Activated CD8-positive, alpha-beta T cell treated with anti-CD3 and anti-CD28 coated beads for 36 hours (primary cell): ENCODE measurements around the gene SCAF1. TPM values are rescaled to one million over a fixed set of nuclear protein-coding genes. Genes with fewer than 3 reads are reported as not detected.

Source experiments
- ATAC-seq: fragments of 200-7000 bp; cut with Tn5 transposase; one replicate; pipeline ENCODE4 v1.10.0; 2021; ENCODE audit warnings: mild to moderate bottlenecking, moderate library complexity
- CTCF ChIA-PET: fragments of 350-600 bp; sonication (Branson Sonifier 250); formaldehyde crosslinking; loops from one replicate; lab custom pipeline; 2021; ENCODE audit warnings: antibody characterized with exemption; lab: Charles Lee
- POLR2A ChIA-PET: fragments of 350-600 bp; sonication (Branson Sonifier 250); formaldehyde crosslinking; loops from one replicate; lab custom pipeline; 2021; ENCODE audit warnings: antibody characterized with exemption; lab: Charles Lee
- DNase-seq: peaks from one replicate; pipeline ENCODE4 v3.0.0-alpha.2; 2020
- H3K27ac Mint-ChIP-seq: one replicate; pipeline ENCODE4 v1.8.0; 2021; ENCODE audit warnings: mild to moderate bottlenecking, mixed read lengths
- H3K27me3 Mint-ChIP-seq: one replicate; pipeline ENCODE4 v1.8.0; 2021; ENCODE audit warnings: mixed read lengths
- H3K36me3 Mint-ChIP-seq: one replicate; pipeline ENCODE4 v1.8.0; 2021; ENCODE audit warnings: low read depth, mixed read lengths
- H3K4me1 Mint-ChIP-seq: one replicate; pipeline ENCODE4 v1.8.0; 2021; ENCODE audit warnings: low read depth, mixed read lengths
- H3K4me3 Mint-ChIP-seq: one replicate; pipeline ENCODE4 v1.8.0; 2021; ENCODE audit warnings: mild to moderate bottlenecking, moderate library complexity, mixed read lengths
- H3K9me3 Mint-ChIP-seq: one replicate; pipeline ENCODE4 v1.8.0; 2021; ENCODE audit warnings: mixed read lengths
- CTCF ChIP-seq: fragments of 200-600 bp; IDR thresholded peaks from one replicate; pipeline ENCODE4 v1.8.0; 2022; ENCODE audit warnings: antibody characterized with exemption, mild to moderate bottlenecking
- intact Hi-C: fragments of 100-400 bp; cut with micrococcal nuclease; formaldehyde crosslinking; loops from one replicate; pipeline ENCODE4 v1.10.0; 2022
- microRNA-seq: library from miRNA; unstranded; fragments of <30 nt; microRNA quantifications from one replicate; pipeline ENCODE4 v1.2.0, GENCODE V29; 2022; ENCODE audit warnings: borderline microRNAs expressed, borderline replicate concordance
- total RNA-seq, 2 experiments: library from RNA; stranded (reverse); gene quantifications; one replicate each; pipeline ENCODE4 v1.2.3, GENCODE V29; 2021

SCAF1 gene
- total RNA-seq, 2 experiments from 2014 or later: 54.5 to 57.2 TPM

- DNase-seq: no peak
- Mint-ChIP-seq H3K27ac (no peak overlapping the region), H3K36me3 (no peaks in the 10 kb centered on the region), H3K4me1 (no peaks in the 10 kb centered on the region), H3K9me3 (no peaks in the 10 kb centered on the region), H3K4me3 (no peak overlapping the region), H3K27me3 (no peaks in the 10 kb centered on the region)
- POLR2A ChIA-PET: interaction anchor here (0.7 to 1.9 kb wide), 2 partner anchors 15 to 36 kb away, joined by 3 to 6 read pairs; partner anchors contain the start of gene ADM5
- no peak for ATAC-seq
- intact Hi-C loops: no loop called here
- no peak for TF ChIP-seq CTCF
- CTCF ChIA-PET: no interaction called here
These were observed 63.1 kb downstream of the SCAF1 start for GRCh38 chr19:49704888-49705642.

GRCh38 chr19:49705919-49706318 lies 63.9 kb downstream of the SCAF1 start:
- Mint-ChIP-seq H3K27me3 (no peaks in the 10 kb centered on the region), H3K4me3 (no peak overlapping the region), H3K9me3 (no peaks in the 10 kb centered on the region), H3K36me3 (no peaks in the 10 kb centered on the region), H3K4me1 (no peaks in the 10 kb centered on the region), H3K27ac (no peak overlapping the region)
- CTCF ChIA-PET: no interaction called here
- DNase-seq (no peak), ATAC-seq (no peak)
- POLR2A ChIA-PET: no interaction called here
- no peak for TF ChIP-seq CTCF
- intact Hi-C loops: no loop called here

Small RNA genes lying within 50 kb of the gene (microRNA-seq; reads per million reads assigned to microRNA genes)
- gene MIR5088: 2.1 reads per million

Other genes with a start within 250 kb of the SCAF1 start
- gene PTH2, start 218.8 kb upstream of the SCAF1 start, total RNA-seq: not detected
- not detected for gene GFY, start 216.8 kb upstream of the SCAF1 start, total RNA-seq
- under 1 TPM in 1 of 2 experiments, not detected in 1; 0.23 TPM for gene SLC17A7, start 200.7 kb upstream of the SCAF1 start, total RNA-seq
- 100 to 1,000 TPM; 124 to 126 TPM for gene PIH1D1, start 190.4 kb upstream of the SCAF1 start, total RNA-seq
- gene ALDH16A1, start 189.0 kb upstream of the SCAF1 start, total RNA-seq: 10 to 100 TPM; 24.6 to 24.8 TPM
- gene FLT3LG, start 168.0 kb upstream of the SCAF1 start, total RNA-seq: 10 to 100 TPM; 57.7 to 61.2 TPM
- 1,000 to 10,000 TPM; 4,285 to 4,329 TPM for gene RPL13A, start 154.6 kb upstream of the SCAF1 start, total RNA-seq
- gene RPS11, start 145.8 kb upstream of the SCAF1 start, total RNA-seq: 1,000 to 10,000 TPM; 3,251 to 3,427 TPM
- gene FCGRT, start 129.5 kb upstream of the SCAF1 start, total RNA-seq: 10 to 100 TPM; 13.1 to 13.6 TPM
- 1 to 10 TPM; 4.2 to 5.9 TPM for gene RCN3, start 114.2 kb upstream of the SCAF1 start, total RNA-seq
- 10 to 100 TPM; 75.6 to 79.4 TPM for gene NOSIP, start 61.7 kb upstream of the SCAF1 start, total RNA-seq
- 1 to 10 TPM; 1.5 TPM for gene PRRG2, start 60.9 kb upstream of the SCAF1 start, total RNA-seq
- gene PRR12, start 51.0 kb upstream of the SCAF1 start, total RNA-seq: 10 to 100 TPM; 16.0 to 17.8 TPM
- 1 to 10 TPM; 6.3 to 7.1 TPM for gene RRAS, start 2.1 kb upstream of the SCAF1 start, total RNA-seq
- gene IRF3, start 23.6 kb downstream of the SCAF1 start, total RNA-seq: 100 to 1,000 TPM in 1 of 2 experiments, 10 to 100 TPM in 1; 90.8 to 108 TPM
- 10 to 100 TPM; 63.4 to 64.6 TPM for gene BCL2L12, start 23.7 kb downstream of the SCAF1 start, total RNA-seq
- 100 to 1,000 TPM; 419 to 437 TPM for gene PRMT1, start 35.1 kb downstream of the SCAF1 start, total RNA-seq
- gene ADM5, start 47.4 kb downstream of the SCAF1 start, total RNA-seq: 1 to 10 TPM; 5.2 to 6.2 TPM
- 1 to 10 TPM in 1 of 2 experiments, under 1 TPM in 1; 0.69 to 1.0 TPM for gene CPT1C, start 48.9 kb downstream of the SCAF1 start, total RNA-seq
- gene TSKS, start 121.1 kb downstream of the SCAF1 start, total RNA-seq: under 1 TPM; 0.50 to 0.81 TPM
- gene AP2A1, start 124.8 kb downstream of the SCAF1 start, total RNA-seq: 10 to 100 TPM; 83.4 to 84.5 TPM
- 10 to 100 TPM; 23.5 to 24.1 TPM for gene FUZ, start 171.1 kb downstream of the SCAF1 start, total RNA-seq
- gene MED25, start 176.1 kb downstream of the SCAF1 start, total RNA-seq: 10 to 100 TPM; 35.7 to 38.7 TPM
- gene PTOV1, start 208.9 kb downstream of the SCAF1 start, total RNA-seq: 10 to 100 TPM; 87.4 to 88.5 TPM
- gene PNKP, start 225.4 kb downstream of the SCAF1 start, total RNA-seq: 10 to 100 TPM; 58.8 to 65.9 TPM
- 10 to 100 TPM; 17.5 to 19.5 TPM for gene AKT1S1, start 235.1 kb downstream of the SCAF1 start, total RNA-seq
- gene TBC1D17, start 235.5 kb downstream of the SCAF1 start, total RNA-seq: 10 to 100 TPM; 26.6 to 26.8 TPM